Measurements from ENCODE around the gene CFLAR.

DNA sequence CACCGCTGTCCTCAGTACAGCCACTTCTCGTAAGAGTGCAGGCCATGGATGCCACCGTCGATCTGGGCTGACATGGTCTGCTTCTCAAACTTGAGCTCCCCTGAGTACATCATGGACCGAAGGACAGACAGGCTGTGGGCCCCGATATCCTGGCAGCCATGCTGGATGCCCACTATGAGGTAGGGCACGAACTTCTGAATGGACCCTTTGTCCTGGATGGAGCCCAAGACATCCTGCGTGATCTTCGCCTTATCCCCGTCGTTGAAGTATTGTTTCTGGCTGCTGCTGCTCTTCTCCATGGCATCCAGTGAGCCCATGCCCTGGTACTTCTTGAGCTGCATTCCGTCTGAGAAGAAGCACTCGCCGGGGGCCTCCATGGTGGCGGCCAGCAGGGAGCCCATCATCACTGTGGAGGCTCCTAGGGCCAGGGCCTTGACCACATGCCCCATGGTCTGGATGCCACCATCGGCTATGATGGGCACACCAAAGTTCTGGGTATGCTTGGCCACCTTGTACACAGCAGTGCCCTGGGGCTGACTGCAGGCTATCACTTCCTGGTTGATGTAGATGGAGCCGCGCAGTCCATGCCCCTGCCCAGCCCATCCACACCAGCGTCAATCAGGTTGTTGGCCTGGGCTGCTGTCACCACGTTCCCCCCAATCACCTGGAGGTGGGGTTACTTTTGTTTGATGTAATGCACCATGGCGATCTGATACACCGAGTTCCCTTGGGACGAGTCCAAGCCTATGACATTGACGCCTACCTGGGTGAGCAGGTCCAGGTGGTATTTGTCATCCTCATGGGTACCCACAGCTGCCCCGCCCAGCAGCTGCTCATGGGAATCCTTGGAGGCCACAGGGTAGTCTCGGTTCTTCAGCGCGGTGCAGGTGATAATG is 21.8 kb downstream of the CFLAR start:
- TF ChIP-seq, protein P1, sequence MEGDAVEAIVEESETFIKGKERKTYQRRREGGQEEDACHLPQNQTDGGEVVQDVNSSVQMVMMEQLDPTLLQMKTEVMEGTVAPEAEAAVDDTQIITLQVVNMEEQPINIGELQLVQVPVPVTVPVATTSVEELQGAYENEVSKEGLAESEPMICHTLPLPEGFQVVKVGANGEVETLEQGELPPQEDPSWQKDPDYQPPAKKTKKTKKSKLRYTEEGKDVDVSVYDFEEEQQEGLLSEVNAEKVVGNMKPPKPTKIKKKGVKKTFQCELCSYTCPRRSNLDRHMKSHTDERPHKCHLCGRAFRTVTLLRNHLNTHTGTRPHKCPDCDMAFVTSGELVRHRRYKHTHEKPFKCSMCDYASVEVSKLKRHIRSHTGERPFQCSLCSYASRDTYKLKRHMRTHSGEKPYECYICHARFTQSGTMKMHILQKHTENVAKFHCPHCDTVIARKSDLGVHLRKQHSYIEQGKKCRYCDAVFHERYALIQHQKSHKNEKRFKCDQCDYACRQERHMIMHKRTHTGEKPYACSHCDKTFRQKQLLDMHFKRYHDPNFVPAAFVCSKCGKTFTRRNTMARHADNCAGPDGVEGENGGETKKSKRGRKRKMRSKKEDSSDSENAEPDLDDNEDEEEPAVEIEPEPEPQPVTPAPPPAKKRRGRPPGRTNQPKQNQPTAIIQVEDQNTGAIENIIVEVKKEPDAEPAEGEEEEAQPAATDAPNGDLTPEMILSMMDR (IDR thresholded peaks at IDR 0.05): no peak
- TF ChIP-seq EZH2phosphoT487 (IDR thresholded peaks at IDR 0.05; ENCODE audit: borderline replicate concordance, low read depth) (no peak), GABPA (IDR thresholded peaks at IDR 0.05; ENCODE audit: low read depth) (no peak)

Data from SK-N-SH (cell line).